Activated naive CD4-positive, alpha-beta T cell treated with anti-CD3 and anti-CD28 coated beads for 36 hours (primary cell): ENCODE measurements around the gene INO80B. TPM values are rescaled to one million over a fixed set of nuclear protein-coding genes. Genes with fewer than 3 reads are reported as not detected.

Experiments used
- CTCF ChIA-PET: fragments of 350-600 bp; sonication (Branson Sonifier 250); formaldehyde crosslinking; loops from one replicate; lab custom pipeline; 2021; ENCODE audit warnings: antibody characterized with exemption; lab: Charles Lee
- DNase-seq: peaks from one replicate; pipeline ENCODE4 v3.0.0-alpha.2; 2020
- H3K27ac Mint-ChIP-seq: one replicate; pipeline ENCODE4 v1.8.0; 2021; ENCODE audit warnings: mild to moderate bottlenecking, mixed read lengths
- H3K27me3 Mint-ChIP-seq: one replicate; pipeline ENCODE4 v1.8.0; 2021; ENCODE audit warnings: low read depth, mixed read lengths
- H3K36me3 Mint-ChIP-seq: one replicate; pipeline ENCODE4 v1.8.0; 2021; ENCODE audit warnings: low read depth, mixed read lengths
- H3K4me1 Mint-ChIP-seq: one replicate; pipeline ENCODE4 v1.8.0; 2021; ENCODE audit warnings: low read depth, mixed read lengths
- H3K4me3 Mint-ChIP-seq: one replicate; pipeline ENCODE4 v1.8.0; 2021; ENCODE audit warnings: mild to moderate bottlenecking, moderate library complexity, mixed read lengths
- H3K9me3 Mint-ChIP-seq: one replicate; pipeline ENCODE4 v1.8.0; 2021; ENCODE audit warnings: mixed read lengths
- intact Hi-C: fragments of 100-400 bp; cut with micrococcal nuclease; formaldehyde crosslinking; loops from one replicate; pipeline ENCODE4 v1.15.1; 2023
- total RNA-seq, 2 experiments: library from RNA; stranded (reverse); gene quantifications; one replicate each; pipeline ENCODE4 v1.2.3, GENCODE V29; 2021

The INO80B gene
- total RNA-seq, 2 experiments from 2014 or later: 26.5 to 28.3 TPM

DNA sequence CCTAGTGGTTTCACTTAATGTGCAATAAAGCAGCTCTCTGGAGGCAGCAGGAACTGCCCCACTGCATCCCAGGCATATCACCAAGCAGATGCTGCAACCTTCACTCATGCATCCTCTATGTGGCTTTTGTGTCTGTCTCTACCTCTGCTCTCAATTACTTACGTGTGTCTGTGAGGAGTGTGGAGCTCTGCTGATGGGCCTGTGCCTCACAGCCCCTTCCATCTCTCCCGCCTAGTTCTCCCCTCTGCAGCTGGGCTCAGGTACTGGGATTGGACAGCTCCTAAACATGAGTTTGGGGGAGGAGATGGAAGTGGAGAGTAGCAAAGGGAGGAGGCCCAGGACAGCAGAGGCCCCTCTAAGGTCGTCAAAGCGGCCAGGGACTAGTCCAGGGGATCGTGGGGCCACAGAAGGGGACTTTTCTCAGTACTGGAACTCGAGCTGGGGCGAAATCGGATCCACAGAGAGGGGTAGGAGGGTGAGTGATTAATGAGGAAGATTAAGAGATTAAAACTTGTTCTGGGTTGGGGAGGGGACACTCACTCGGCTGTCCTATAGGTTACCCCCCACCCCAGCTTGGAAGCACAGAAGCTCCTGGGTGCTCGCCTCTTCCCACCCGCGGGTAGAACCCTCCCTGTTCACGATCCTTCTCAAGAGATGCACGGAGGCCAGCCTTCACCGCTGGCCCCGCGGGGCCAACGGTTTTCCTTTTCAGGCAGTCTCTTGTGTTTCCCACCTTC is 46.6 kb downstream of the INO80B start:
- Mint-ChIP-seq H3K4me3 (peak overlapping the region; percentile 36), H3K27ac (no peak overlapping the region), H3K27me3 (peaks cover 70% of the 10 kb centered on the region), H3K4me1 (peaks cover 53% of the 10 kb centered on the region), H3K9me3 (no peaks in the 10 kb centered on the region), H3K36me3 (peaks cover 17% of the 10 kb centered on the region)
- CTCF ChIA-PET: interaction anchor here (0.6 to 4.8 kb wide), 5 partner anchors 13 to 1301 kb away, joined by 3 to 24 read pairs (median 10); partner anchors contain the start of genes CCDC142, TLX2 and TTC31
- intact Hi-C loops: loop anchor here (10.0 kb wide), 1 partner anchor 453 kb away; the partner anchor contains the start of gene POLE4
- no peak for DNase-seq

GRCh38 chr2:74502147-74502719 is 47.3 kb downstream of the INO80B start:
- no peaks in the 10 kb centered on the region for H3K9me3 Mint-ChIP-seq
- no peak overlapping the region for H3K27ac Mint-ChIP-seq
- CTCF ChIA-PET: interaction anchor here (1.9 to 4.8 kb wide), 3 partner anchors 19 to 85 kb away, joined by 10 to 24 read pairs (median 14); partner anchors contain the start of genes CCDC142 and TTC31
- H3K4me3 Mint-ChIP-seq: peak overlapping the region; percentile 59
- peaks cover 21% of the 10 kb centered on the region for H3K36me3 Mint-ChIP-seq
- intact Hi-C loops: loop anchor here (10.0 kb wide), 1 partner anchor 453 kb away; the partner anchor contains the start of gene POLE4
- no peak for DNase-seq
- H3K4me1 Mint-ChIP-seq: peaks cover 58% of the 10 kb centered on the region
- peaks cover 70% of the 10 kb centered on the region for H3K27me3 Mint-ChIP-seq

- Mint-ChIP-seq H3K4me3 (peak overlapping the region; percentile 59), H3K4me1 (peaks cover 54% of the 10 kb centered on the region), H3K9me3 (no peaks in the 10 kb centered on the region), H3K36me3 (peaks cover 24% of the 10 kb centered on the region), H3K27ac (no peak overlapping the region), H3K27me3 (peaks cover 64% of the 10 kb centered on the region)
- CTCF ChIA-PET: interaction anchor here (1.0 to 4.8 kb wide), 3 partner anchors 20 to 111 kb away, joined by 5 to 14 read pairs (median 10); partner anchors contain the start of genes CCDC142 and TTC31
- DNase-seq: peak; percentile 58
- intact Hi-C loops: loop anchor here (10.0 kb wide), 1 partner anchor 452 kb away; the partner anchor contains the start of gene POLE4
These were observed 48.0 kb downstream of the INO80B start for GRCh38 chr2:74502720-74503505.

- H3K27me3 Mint-ChIP-seq: peaks cover 57% of the 10 kb centered on the region
- intact Hi-C loops: loop anchor here (10.0 kb wide), 1 partner anchor 451 kb away; the partner anchor contains the start of gene POLE4
- peaks cover 24% of the 10 kb centered on the region for H3K36me3 Mint-ChIP-seq
- H3K4me3 Mint-ChIP-seq: peak overlapping the region; percentile 59
- H3K9me3 Mint-ChIP-seq: no peaks in the 10 kb centered on the region
- DNase-seq: no peak
- H3K27ac Mint-ChIP-seq: no peak overlapping the region
- H3K4me1 Mint-ChIP-seq: peaks cover 53% of the 10 kb centered on the region
- CTCF ChIA-PET: interaction anchor here (1.0 to 4.8 kb wide), 4 partner anchors 21 to 112 kb away, joined by 3 to 14 read pairs (median 8); partner anchors contain the start of genes CCDC142 and TTC31
These were observed 48.9 kb downstream of the INO80B start for GRCh38 chr2:74503506-74504475.

DNA sequence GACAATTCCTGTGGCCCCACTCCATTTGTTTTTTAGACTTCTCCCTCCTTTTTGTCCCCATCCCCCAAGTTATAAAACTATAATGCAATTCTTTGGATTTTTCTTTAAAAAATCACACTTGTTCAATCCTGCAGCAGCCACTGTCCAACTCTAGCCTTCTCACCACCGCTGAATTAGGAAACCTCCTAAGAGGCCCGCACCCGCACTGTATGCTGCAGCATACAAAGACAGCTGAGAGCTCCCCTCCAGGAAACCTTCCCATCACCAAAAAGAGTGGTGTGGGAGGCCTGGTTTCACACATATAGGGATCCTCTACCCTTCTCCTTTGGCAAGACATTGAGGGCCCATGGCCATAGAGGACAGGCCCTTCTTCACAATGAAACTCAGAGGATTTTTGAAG is 49.7 kb downstream of the INO80B start:
- H3K4me1 Mint-ChIP-seq: peaks cover 48% of the 10 kb centered on the region
- H3K4me3 Mint-ChIP-seq: no peak overlapping the region
- H3K9me3 Mint-ChIP-seq: no peaks in the 10 kb centered on the region
- H3K36me3 Mint-ChIP-seq: peaks cover 24% of the 10 kb centered on the region
- peaks cover 51% of the 10 kb centered on the region for H3K27me3 Mint-ChIP-seq
- no peak overlapping the region for H3K27ac Mint-ChIP-seq
- CTCF ChIA-PET: interaction anchor here (1.0 to 4.8 kb wide), 3 partner anchors 22 to 83 kb away, joined by 3 to 14 read pairs (median 10); partner anchors contain the start of genes CCDC142 and TTC31
- DNase-seq: no peak
- intact Hi-C loops: loop anchor here (10.0 kb wide), 1 partner anchor 450 kb away; the partner anchor contains the start of gene POLE4

- CTCF ChIA-PET: interaction anchor here (0.5 to 4.8 kb wide), 5 partner anchors 23 to 83 kb away, joined by 3 to 14 read pairs (median 10); partner anchors contain the start of genes CCDC142 and TTC31
- DNase-seq: no peak
- Mint-ChIP-seq H3K4me1 (peaks cover 45% of the 10 kb centered on the region), H3K27ac (no peak overlapping the region), H3K9me3 (no peaks in the 10 kb centered on the region), H3K4me3 (no peak overlapping the region), H3K36me3 (peaks cover 24% of the 10 kb centered on the region), H3K27me3 (peaks cover 45% of the 10 kb centered on the region)
- intact Hi-C loops: loop anchor here (2.0 to 10.0 kb wide), 5 partner anchors 49 to 449 kb away; partner anchors contain the start of genes DOK1, HK2, POLE4 and SEMA4F
These were observed 50.8 kb downstream of the INO80B start for GRCh38 chr2:74505448-74506246.

GRCh38 chr2:74507145-74507925 is 52.4 kb downstream of the INO80B start, which contains the start of gene PCGF1:
PCGF1 (minus strand) TSS chr2:74507695; CDS start chr2:74507668, 27 bp downstream.
- CTCF ChIA-PET: interaction anchor here (1.1 to 1.8 kb wide), 2 partner anchors 26 to 81 kb away, joined by 3 to 14 read pairs; no protein-coding TSS in a partner anchor
- Mint-ChIP-seq H3K4me3 (peak within 1 kb of the TSS; percentile 91), H3K4me1 (peaks cover 40% of the 10 kb centered on the region), H3K27me3 (peaks cover 41% of the 10 kb centered on the region), H3K27ac (peak within 1 kb of the TSS; percentile 98), H3K36me3 (peaks cover 24% of the 10 kb centered on the region), H3K9me3 (no peaks in the 10 kb centered on the region)
- peak; percentile 99 for DNase-seq
- intact Hi-C loops: loop anchor here (1.0 to 10.0 kb wide), 9 partner anchors 9 to 447 kb away; partner anchors contain the start of genes AUP1, DOK1, HK2 and HTRA2
